HG02973 (cell line): ENCODE measurements around the gene ST8SIA6.
"Not testable (repeated sequence)": the region's sequence is repeated elsewhere in the genome, so short reads cannot be mapped to it uniquely, and the experiment has no call there.

Experiments
- ATAC-seq: cut with Tn5 transposase; IDR thresholded peaks from one replicate; pipeline ENCODE4 v1.9.1; 2021; ENCODE audit warnings: moderate library complexity; ENCODE audit not compliant: unreplicated experiment

The ST8SIA6 gene

DNA sequence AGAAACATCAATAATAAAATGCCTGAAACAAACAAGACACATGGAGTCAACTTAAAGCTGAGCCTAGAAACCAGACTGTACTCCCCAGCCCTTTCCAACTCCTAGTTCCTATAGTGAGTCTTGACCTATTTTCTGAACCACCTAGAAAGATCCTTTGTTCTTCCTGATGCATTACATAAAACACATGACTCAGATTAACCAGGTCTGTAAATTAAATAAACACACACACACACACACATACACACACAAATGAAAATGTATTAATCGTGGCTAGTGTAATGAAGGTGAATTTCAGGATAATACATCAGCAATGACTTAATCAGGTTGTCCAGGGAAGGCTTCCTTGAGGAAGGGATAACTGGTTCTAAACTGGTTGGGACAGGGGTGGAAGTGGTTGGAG lies 104.7 kb downstream of the ST8SIA6 start:
- no peak for ATAC-seq

DNA sequence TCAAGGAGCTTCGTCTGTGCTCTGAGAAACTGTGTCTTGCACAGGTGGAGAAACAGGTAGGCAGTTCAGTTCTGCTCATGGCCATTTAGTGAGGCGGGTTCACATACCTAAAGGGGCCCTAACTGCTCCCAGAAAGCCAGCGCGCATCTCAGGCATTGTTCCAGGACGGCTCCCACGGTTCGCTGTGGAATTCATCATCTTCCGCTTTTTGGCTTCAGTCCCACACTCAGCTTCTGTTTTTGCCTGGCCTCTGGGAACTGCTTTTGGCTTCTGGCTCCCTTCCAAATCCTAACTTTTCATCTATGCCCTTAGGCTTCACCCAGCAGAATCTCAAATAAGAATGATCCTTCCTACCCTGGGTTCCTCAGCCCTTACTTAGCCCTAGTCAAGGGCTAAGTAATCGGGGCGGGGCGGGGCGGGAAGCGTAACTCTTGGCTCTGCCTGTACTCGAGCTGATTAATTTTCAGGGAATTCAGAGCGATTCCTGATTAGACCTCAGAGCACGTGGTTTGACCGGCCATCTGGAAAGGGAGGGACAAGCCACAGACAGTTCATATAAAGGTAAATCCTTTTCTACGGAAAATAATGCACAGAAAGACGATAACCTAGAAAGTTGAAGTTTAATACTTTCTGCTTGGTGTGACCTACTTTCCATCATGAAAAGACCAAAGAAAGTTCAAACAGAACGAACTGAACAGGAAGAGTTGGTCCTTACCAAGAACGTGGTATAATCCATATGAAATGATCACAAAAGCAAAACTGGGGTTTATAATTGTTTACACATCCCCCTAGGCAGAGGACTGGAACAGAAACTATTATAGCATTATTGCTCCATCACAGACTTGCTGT lies 105.7 kb downstream of the ST8SIA6 start:
- no peak for ATAC-seq

DNA sequence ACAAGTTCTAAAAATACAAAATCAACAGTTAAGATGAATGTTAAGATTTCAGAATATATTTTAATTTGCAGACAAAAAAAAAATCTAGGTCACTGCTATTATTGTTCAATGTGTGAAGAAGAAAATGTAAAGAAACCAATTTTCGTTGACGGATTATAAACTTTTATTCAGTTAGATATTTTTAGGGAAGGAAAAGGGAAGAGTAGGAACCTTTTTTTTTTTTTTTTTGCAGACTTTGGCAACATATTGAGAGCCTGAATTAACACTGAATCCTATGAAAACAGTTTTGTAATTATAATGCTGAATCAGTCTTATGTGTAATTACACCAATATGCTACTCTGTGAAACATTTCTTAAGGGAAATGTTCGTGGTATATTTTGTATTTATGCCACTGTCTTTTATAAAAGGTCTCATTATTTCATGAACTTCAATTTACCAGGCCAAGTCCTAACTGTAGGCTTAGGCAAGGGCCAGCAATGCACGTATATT lies 106.3 kb downstream of the ST8SIA6 start:
- no peak for ATAC-seq

DNA sequence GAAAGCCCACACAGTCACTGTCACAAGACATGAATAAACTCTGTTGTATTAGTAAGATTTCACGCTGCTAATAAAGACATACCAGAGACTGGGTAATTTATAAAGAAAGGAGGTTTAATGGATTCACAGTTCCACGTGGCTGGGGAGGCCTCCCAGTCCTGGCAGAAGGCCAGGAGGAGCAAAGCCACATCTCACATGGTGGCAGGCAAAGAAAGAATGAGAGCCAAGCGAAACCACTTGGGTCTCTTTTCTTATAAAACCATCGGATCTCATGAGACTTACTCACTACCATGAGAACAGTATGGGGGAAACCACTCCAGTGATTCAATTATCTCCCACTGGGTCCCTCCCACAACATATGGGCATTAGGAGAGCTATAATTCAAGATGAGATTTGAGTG lies 110.2 kb downstream of the ST8SIA6 start:
- ATAC-seq = no peak

DNA sequence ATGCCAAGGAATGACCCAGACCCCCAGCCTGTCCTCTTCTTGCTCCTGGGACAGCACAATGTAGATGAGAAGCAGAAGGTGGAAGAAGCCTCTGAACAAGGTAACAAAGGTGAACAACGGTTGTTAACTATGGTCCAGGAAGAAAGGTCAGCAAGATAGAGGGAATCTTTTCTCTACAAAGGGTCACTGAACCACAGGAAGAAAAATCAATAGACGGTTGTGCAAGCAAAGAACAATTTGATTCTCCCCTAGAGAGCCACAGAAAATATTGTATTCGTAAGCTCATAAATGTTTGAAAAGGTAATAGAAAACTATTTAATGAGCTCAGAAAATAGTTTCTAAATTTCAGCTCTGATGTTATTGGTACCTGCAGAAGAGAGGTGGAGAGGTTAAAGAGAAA lies 111.3 kb downstream of the ST8SIA6 start:
- no peak for ATAC-seq

DNA sequence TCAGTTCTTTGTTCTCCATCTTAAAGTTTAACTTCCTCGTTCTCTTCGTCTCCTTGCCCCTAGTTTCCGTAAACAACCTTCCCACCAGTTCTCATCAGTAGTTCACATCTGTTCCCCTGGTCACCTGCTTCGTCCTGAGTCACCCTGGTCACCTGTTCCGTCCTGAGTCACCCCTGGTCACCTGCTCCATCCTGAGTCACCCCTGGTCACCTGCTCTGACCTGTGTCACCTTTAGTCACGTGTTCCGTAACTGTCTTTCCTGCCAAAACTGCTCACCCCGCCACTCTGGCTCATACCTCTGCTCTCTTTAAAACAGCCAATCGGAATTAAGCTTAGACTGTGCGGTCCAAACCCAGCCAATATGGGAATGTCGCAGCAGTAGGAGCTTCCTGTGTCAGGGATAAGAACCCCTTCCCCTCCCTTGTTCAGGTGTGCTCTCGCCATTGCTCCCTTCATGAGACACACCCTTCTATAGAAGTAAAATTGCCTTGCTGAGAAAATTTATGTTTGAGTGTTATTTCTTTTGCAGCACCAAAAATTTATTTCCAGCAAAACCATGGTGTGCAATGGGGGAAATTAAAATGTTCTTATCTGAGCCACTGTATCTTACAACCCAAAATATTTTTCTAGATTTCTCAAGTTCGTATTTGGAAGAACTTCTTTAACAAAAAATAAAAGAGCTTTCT lies 114.1 kb downstream of the ST8SIA6 start:
- no peak for ATAC-seq

DNA sequence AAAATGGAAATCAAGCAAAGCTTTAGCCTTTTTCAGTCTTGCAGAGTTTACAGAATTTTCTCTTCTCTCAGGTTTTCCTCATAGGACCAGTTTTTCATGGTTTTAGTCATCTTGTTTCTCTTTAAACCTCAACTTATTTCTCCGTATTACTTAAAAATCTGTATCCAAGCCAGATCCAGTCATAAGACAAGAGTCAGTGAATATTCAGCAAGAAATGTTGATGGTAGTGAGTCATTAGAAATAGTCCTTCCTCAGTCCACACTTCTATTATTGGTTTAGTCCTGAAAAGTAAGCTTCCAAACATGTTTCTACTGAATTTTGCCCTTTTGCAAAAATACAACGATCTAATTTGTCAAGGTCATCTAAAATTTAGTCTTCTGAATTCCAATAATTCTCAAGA lies 119.3 kb downstream of the ST8SIA6 start:
- ATAC-seq = no peak

DNA sequence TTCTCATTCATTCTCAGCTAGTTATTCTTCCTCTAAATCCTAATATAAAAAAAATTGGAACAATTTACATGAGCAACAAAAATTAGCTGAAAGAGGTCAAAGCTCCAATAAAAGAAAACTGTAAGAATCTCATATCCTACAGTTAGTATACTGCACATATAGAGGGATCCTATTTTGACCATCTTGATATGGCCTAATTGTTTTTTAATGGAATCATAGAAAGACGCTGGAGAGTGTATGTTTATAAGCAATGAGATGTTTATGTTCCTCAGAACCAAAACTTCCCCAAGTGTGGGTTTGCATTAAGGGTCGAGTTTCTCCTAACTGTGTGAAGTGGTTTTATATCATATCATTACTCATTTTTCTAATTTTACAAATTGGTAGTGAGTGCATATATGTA lies 123.9 kb downstream of the ST8SIA6 start:
- ATAC-seq = no peak

DNA sequence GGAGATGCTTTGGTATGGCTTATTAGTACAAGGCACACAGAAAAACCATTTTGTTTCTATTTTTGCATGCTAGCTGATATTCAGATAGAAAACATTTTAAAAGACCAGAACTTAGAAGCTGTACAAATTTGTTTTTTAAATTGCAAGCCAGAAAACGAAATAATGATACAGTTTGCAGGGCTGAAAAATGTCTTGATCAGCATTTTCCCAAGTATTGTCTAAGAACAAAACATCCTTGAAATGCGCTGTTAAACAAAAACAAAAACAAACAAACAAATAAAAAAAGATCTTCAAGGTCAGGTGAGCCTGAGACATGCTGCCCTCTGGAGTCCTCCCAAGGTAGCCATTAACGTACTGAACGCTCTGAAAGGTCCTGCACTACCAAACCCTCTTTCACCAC lies 128.0 kb downstream of the ST8SIA6 start:
- ATAC-seq = no peak

DNA sequence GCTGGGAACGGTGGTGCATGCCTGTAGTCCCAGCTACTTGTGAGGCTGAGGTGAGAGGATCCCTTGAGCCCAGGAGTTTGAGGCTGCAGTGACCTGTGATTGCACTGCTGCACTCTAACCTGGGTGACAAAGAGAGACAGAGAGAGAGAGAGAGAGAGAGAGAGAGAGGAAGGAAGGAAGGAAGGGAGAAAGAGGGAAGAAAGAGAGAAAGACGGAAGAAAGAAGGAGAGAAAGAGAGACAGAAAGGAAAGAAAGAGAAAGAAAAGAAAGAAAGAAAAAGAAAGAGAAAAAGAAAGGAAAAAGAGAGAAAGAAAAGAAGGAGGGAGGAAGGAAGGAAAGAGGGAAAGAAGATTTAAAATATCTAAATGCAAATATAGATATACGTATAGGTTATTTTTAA lies 132.4 kb downstream of the ST8SIA6 start:
- ATAC-seq = not testable (repeated sequence)

DNA sequence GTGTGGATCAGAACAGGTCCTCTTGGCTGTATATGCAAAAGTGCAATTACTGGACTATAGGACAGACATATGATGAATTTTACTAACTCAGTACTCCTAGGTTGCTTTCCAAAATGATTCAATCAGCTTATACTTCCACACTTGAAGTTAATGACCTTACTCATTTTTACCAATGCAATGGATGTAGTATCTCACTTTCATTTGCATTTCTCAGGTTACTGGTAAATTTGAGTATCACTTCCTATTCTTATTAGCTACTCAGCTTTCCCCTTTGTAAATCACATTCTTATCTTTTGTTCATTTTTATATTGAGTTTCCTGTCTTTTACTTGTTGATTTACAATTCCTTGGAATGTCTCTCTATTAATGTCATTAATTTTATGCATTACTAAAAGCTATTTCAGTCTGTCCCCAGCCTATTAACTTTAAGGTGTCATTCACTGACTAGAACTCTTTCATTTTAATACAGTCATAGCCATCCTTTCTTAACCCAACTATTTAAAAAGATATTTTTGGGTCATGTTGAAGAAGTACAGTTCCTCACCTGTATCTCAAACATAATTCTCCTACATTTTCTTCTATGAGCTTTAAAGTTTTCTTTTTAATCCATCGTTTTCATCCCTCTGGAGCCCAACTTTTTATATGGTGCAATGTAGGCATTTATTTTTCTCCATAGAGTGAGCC lies 137.8 kb downstream of the ST8SIA6 start:
- ATAC-seq = peak; percentile 95

DNA sequence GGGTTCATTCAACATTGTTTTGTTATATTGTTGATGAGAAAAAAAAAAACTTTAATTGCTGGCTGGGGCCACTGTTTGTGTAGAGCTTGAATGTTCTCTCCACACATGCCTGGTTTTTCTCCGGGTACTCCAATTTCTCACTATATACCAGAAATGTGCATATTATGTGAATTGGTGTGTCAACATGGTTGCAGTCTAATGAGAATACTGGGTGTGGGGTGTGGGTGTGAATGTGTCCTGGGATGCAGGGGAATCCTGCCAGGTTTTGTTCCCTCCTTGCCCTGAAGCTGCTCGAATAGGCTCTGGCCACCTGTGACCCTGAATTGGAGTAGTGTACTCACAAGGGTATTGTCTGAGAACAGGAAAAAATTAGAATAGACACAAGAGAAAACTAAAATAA lies 145.0 kb downstream of the ST8SIA6 start:
- no peak for ATAC-seq

DNA sequence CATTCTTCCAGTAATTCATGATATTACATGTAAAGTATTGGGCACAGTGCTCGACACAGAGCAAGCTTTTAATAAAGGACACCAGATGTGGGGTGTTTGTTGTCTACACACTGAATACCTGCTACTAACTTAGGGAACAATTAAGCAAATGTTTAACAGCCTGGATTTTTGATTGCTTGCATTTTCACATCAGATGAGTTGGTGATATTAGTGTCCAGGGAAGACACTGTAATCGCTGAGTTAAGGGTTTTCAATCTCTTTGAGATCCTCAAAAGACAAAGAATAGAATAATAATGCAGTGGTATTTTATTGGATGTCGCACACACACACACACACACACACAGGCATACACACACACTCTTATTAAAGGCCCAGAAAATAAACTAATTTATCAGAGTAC lies 147.3 kb downstream of the ST8SIA6 start:
- no peak for ATAC-seq

DNA sequence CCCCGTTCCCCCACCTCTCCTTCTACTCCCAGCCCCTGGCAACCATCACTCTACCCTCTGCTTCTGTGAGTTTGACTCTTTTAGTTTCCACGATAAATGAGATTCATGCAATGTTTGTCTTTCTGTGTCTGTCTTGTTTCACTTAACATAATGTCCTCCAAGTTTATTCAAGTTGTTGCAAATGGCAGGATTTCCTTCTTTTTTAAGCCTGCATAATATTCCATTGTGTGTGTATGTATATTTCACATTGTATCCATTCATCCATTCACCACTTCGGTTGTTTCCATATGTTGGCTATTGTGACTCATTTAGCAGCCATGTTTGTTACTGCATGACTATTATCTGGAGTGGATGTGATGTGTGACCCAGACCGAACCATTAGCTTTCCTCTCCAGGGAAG lies 162.0 kb downstream of the ST8SIA6 start:
- no peak for ATAC-seq

DNA sequence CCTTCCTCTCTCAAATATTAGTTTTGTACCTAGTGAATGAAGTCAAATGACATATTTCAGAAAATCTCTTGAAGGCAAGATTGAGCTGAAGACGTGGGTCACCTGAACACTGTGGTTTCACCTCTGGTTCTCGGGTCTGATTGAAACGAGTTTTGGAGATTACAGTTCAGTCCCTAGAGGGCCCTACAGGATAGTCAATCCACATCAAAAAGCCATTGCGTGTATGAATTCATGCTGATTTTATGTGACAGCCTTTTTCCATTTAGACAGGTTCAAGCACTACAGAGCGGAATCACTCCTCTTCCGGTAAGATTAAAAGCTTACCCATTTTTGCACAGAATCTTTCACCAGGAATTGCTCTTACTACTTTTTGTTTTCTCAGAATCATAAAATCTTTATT lies 164.2 kb downstream of the ST8SIA6 start:
- ATAC-seq = no peak

DNA sequence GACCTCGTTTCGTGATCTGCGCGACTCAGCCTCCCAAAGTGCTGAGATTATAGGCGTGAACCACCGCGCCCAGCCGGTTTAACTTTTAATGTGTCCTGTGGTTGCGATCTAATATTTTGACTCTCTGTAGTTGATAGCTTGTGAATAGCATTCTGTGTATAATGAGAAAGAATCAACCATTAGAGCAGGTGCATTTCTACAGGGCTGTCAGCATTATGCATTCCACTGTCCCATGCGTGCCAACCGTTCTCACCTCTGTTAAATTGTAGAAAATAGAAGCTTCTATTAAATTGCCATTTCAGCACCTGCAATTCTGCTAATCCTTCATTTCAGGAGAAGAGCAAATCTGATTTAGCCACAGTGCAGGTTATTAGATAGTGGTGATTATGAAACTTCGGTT lies 164.6 kb downstream of the ST8SIA6 start:
- ATAC-seq = no peak

DNA sequence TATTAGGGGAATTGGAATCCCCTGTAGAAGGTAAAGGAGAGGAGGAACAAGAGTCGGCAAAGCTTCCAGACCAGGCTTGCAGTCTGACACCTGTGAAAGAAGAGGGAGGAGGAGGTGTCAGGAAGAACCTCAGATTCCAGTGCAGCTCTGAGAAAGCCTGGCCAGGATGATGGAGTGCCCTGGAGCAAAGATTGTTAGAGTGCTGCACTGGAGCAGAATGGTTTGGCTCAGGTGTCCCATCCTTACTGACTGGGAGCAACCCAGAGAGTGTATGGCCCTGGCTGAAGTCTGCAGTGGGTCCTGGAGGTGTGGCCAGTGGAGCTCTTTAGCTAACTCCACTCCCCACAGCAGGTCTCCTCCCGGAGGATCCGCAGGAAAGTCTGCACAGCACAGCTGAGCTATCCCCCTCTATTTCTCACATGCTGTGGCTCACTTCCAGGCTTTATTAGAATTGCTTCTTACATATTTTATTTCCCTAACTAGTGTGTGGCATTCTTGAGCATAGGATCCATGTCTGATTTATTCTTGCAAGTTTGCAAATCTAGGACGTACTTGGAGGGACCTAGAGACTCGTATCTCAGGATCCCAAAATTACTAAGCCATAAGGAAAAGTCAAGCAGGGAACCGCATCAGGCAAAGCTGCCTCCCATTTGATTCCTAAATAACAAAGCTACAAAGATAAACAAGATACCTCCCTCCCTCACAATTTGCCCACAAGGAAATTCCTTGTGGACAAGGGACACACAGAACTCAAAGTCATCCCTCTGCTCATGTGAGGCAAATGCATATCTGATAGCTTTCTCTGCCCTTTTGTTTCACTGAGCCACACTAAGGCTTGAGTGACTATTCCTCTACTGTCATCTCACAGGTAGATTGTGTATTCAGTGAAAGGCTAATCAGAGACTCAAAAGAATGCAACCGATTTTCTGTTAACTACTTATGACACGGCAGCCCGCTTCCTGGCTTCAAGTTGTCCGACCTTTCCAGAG lies 167.5 kb downstream of the ST8SIA6 start:
- ATAC-seq = no peak

DNA sequence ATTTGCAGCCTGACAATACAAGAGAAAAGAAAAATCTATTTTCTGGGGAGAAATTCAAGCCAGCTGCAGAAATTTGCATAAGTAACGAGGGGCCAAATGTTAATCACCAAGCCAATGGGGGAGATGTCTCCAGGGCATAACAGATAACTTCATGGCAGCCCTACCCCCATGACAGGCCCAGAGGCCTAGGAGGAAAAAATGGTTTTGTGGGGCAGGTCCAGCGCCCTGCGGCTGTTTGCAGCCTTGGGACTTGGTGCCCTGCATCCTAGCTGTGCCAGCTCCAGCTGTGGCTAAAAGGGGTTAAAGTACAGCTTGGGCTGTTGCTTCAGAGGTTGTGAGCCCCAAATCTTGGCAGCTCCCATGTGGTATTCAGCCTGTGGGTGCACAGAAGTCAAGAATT lies 172.1 kb downstream of the ST8SIA6 start:
- no peak for ATAC-seq

DNA sequence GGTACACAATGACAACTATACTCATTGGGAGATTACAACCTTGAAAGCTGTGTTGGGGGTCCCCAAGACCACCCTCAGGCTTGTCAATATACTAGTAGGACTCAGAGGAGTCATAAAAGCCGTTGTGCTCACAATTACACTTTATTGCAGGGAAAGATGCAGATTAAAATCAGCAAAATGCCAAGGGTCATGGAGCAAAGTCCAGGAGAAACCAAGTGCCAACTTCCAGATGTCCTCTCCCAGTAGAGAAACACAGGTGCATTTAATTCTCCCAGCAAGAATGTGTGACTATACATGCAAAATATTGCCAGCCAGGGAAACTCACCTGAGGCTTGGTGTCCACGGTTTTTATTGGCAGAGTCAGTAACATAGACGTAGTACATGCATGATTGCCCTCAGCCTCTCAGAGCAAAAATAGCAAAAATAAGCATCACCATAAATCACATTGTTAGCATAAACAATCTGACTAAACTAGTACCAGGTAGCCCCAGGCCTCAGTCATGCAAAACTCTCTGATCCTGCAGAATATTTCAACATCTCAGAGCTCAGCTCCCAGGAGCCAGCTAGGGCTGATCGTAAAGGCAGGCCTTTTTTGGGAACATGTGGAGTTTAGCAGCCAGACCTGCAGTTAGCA lies 175.7 kb downstream of the ST8SIA6 start:
- ATAC-seq = no peak

DNA sequence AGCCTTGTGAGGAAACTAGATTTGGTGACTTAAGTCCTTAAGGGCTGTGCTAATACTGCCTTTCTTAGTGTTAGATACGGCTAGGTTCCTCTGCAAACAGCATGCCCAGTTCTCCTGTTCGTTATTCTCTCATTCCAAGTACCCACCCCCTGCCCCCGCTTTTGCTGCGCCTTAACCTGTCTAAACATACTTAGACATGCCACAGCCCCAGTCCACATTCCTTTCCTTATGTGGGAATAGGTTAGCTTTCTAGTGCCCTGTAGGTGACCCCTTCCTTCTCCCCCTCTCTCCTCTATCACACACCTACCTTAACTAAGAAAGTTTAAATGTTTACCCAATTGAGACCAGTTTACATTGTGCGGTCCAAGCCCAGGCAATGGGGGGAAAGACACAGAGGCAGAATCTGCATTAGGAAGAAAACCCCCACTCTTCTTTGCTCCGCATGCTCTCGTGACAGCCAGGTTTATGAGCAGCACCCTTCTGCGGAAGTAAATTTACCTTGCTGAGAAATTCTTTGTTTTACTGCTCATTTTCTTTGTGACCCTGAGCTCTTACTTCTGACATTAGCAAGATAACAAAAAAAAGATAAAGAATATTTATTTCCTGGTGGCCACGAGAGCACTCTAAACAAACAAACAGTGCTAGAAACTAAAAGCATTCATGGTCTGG lies 177.5 kb downstream of the ST8SIA6 start:
- ATAC-seq = no peak
